Measurements from ENCODE around the gene AIPL1. TPM values are rescaled to one million over a fixed set of nuclear protein-coding genes. Genes with fewer than 3 reads are reported as not detected.

Gene AIPL1
- total RNA-seq, 1 donor from 2014 or later: 2.2 TPM

DNA sequence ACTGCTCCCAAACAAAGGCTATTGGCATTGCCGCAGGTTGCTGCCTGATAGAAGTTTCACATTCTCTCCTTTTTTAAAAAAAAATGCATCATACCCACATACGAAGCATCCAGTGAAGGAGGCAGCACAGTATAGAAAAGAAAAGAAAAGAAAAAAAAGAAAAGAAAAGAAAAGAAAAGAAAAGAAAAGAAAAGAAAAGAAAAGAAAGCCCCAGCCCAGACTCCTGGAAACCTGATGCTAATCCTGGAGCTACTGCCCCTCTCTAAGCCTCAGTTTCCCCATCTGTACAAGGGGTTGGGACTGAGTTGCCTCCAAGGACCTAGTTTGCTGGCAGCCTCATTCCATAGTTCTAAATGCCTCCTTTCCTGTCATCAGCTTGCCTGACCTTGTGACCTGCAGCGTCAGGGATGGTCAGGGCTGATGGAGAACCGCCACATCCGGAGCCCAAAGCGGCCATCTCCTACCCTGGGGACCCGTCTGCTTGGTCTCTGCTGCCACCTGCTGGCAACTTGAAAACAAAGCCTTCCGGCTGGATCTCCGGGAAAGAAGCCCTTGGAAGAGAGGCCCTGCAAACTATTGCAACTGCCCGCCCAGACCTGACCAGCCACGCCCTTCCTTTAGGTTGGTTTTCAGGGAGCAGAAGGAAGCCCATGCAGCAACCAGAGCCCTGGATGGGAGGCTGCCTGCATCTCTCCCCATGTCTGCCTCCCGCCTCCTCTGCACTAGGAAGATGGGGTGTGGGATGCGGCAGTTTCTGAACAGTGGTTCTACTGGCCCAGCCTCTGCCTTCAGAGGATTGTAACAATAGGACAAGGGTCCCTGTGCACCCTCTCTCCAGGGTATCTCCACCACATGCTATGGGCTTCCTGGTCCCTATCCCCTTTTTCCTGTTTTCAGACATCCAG, 13.0 kb downstream of the AIPL1 start:
- peak; percentile 76 for DNase-seq (ENCODE audit: low spot score)

DNA sequence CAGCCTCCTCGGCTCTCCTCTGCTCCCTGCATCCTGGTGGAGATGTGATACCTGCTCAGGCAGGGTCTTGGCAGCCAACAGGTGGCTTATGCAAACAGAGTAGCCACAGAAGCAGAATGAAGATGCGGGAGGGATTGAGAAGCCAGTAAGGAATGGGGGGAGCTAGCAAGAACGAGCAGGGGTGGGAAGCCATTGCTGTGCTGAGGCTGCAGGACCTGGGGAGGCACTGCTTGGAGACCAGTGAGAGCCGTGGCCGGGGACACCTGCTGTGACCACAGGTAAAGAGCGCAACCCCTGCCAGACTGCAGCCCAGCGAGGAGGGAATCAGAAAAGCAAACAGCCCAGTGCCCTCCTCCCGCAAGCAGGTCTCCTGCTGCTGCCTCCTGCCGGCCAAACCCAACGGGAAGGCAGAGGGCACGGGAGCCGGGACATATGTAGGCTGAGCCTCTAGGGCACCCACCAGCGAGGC, 14.7 kb downstream of the AIPL1 start:
- DNase-seq (ENCODE audit: low spot score): no peak

- no peak for DNase-seq (ENCODE audit: low spot score)
Measured at GRCh38 chr17:6415616-6416015, 19.3 kb downstream of the AIPL1 start.

- no peak for DNase-seq (ENCODE audit: low spot score)
Measured at GRCh38 chr17:6413065-6413464, 21.9 kb downstream of the AIPL1 start.

GRCh38 chr17:6408735-6409134, 26.2 kb downstream of the AIPL1 start:
- no peak for DNase-seq (ENCODE audit: low spot score)

GRCh38 chr17:6408276-6408675, 26.6 kb downstream of the AIPL1 start:
- no peak for DNase-seq (ENCODE audit: low spot score)

DNA sequence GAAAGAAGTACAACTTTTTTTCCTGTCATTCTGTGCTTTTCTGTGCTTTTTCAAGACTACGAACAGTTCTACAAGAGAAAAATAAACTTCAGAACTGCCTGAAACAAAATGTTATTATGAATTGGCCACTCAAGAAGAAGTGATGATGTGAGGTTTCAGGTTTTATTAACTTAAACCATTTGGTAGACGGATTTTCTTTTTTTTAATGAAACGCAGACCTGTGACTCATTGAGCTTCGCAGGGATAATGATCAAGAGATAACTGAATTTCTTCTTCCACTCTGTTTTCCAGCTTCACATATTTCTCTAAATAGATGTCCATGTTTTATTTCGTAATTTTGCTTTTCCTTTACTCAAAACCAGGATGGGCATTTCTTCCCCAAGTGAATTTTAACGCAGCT, 32.7 kb downstream of the AIPL1 start:
- DNase-seq (ENCODE audit: low spot score): peak; percentile 21

- no peak for DNase-seq (ENCODE audit: low spot score)
Measured at GRCh38 chr17:6398955-6399354, 36.0 kb downstream of the AIPL1 start.

GRCh38 chr17:6394055-6394606, 40.8 kb downstream of the AIPL1 start:
- DNase-seq (ENCODE audit: low spot score): no peak

DNA sequence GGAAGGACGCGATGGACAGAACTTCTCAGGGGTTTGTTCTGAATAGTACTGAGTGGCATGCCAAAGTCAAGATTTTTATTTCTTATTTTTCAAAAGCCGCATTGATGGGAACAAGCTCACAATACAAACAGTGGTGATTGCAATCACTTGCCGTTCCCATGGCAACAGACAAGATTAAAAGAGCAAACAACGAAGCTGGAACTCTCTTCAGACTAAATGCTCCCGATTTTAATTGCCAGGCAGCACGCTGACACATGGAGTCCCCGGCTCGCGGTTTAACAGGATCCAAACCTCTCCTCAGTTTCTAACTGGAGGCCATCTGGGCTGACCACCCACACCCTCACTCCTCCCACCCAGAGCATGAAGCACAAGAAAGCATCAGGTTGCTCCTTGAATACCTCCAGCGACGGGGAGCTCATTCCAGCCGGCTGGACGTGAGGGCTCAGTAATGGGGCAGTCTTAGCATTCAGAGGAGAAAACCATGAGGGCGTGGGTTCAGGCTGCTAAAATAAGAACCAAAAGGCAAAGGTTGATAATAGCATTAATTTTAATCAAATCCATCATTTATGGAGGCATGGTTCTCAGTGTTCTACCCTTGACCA, 41.5 kb downstream of the AIPL1 start:
- no peak for DNase-seq (ENCODE audit: low spot score)

DNA sequence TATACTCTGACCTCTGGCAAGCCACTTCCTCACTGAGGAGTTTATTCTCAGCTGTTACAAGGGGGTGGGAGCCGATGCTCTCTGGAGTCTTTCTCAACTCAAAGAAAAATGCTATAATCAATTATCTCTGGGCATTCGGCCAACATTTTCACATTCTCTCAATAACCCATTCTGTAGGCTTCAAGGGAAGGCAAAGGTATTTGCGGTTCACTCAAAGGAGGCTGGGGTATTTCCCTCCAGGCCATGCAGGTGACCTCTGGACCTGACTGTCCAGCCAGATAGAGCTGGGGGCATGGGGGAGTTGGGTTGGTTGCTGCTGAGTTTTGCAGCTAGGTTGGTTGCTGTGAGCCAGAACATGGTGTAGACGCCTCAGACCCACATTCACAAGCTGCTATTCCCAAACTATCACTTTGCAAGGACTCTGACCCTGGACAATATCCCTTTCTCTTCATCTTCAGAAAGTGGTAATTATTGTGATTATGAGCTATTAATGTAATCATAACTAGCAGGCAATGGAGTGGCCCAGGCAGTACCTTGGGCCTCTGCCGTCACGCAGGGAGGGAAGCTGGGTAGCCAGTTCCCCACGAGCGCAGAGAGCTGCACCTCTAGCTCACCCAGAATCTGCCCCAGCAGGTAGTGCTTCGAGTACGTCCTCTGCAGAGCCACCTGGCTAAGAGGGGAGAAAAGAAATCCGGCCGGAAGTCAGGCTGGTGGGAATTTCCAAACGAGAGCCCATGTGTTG, 42.1 kb downstream of the AIPL1 start:
- DNase-seq (ENCODE audit: low spot score): peak; percentile 10

GRCh38 chr17:6388416-6388815, 46.5 kb downstream of the AIPL1 start:
- no peak for DNase-seq (ENCODE audit: low spot score)

- no peak for DNase-seq (ENCODE audit: low spot score)
Measured at GRCh38 chr17:6387858-6388257, 47.1 kb downstream of the AIPL1 start.

DNA sequence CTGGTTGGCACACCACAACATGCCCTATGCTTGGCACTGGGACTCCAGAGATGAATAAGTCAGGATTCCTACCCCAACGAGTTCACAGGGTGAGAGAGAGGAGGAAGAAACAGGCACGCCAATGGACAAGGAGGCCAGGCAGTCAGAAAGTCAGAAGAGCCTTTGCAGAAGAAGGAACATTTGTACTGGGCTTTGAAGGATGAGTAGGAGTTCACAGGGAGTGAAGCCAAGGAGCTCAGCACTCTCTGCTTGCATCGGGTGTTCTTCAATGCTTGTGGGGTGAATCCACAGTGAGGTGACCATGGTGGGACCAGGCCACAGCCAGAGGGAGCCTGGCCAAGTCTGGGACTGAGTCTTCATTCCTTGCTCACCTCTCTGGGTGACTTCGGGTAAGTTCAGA, 47.5 kb downstream of the AIPL1 start:
- no peak for DNase-seq (ENCODE audit: low spot score)

DNA sequence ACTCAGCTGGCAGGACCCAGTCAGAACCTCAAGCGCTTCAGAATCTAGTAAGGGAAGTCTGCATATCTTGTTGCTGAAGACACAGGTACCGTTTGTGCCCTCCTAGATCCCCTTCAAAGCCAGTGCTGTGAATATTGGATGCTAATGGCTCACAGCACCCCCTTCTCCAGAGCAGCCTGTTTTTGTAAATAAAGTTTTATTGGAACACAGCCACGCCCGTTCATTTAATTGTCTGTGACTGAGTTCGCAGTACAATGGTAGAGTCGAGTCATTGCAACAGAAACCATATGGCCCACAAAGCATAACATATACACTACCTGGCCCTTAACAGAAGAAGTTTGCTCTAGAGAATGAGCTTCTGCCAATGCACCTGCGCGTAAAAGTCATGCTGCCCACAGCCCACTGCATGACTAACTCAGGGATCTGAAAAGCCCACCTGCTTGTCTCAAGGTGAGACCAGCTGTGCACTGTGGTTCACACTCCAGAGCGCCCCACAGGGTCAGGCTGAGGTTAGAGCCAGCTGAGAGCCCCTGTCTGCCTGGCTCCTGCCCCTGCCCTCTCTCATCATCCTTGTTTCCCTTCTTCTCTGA, 48.8 kb downstream of the AIPL1 start:
- no peak for DNase-seq (ENCODE audit: low spot score)

DNA sequence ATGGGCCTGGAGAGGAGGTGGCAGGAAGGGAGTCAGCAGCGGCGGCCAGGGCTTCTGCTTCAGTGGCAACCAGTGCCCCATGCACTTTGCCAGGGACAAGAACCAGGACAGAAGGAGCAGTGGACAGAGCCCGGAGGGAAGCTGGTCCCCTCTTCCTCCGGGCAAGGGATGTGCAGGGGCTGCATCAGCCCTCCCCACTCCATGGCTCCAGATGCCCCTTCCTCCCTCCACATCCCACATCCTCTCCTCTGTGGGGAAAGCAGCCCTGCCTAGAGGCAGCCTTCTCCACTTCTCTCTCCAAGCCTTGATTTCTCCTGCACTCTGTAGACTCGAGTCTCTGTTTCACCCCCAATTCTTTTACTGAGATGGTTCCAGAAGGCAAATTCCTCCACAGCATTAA, 50.4 kb downstream of the AIPL1 start:
- DNase-seq (ENCODE audit: low spot score): no peak

- DNase-seq (ENCODE audit: low spot score): no peak
Measured at GRCh38 chr17:6381526-6382465, 53.1 kb downstream of the AIPL1 start.

DNA sequence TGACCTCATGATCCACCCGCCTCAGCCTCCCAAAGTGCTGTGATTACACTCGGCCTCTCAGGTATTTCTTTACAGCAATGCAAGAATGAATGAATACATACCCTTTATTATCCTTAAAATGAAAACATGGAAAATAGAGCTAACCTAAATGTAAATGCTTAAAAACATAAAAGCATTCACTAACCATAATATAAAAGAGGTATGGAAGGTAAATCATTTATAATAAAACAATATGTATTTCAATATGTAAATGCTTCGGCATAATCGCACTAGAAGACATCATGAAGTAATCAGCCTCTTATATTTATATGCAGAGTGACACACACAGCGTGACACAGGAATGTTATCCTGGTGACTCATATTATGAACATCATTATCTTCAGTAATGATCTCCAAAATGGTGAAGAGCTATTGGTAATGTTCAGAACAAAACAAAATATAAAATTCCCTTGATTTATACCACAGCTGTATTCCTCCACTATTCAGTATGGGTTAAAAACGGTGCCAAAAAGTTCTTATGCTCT, 53.9 kb downstream of the AIPL1 start:
- DNase-seq (ENCODE audit: low spot score): no peak

DNA sequence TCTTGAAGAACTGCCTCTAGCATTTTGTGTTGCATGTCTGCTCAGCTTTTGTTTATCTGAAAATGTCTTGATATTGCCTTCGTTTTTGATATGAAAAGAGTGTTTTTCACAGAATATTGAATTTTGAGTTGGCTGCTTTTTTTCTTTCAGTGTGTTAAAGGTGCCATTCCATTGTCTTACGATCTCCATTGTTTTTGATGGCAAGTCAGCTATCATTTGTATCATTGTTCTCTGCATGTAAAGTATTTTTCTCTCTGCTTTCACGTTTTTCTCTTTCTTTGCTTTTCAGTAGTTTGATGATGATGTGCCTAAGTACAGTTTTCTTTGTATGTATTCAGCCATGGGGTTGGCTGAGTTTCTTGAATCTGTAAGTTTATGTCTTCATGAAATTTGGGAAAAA, 57.0 kb downstream of the AIPL1 start:
- no peak for DNase-seq (ENCODE audit: low spot score)

- DNase-seq (ENCODE audit: low spot score): no peak
Measured at GRCh38 chr17:6376931-6377361, 58.0 kb downstream of the AIPL1 start.

All from umbilical cord (tissue), 2 donors.